Panc1 (cell line): ENCODE data around the gene MRGPRF. TPM values are rescaled to one million over a fixed set of nuclear protein-coding genes. Genes with fewer than 3 reads are reported as not detected.

Experiments
- ATAC-seq: fragments of 200-7000 bp; cut with Tn5 transposase; 2 replicates; pipeline ENCODE4 v1.9.1; 2020; ENCODE audit warnings: mild to moderate bottlenecking, moderate library complexity
- BruUV-seq: library from RNA; stranded (reverse); fragments of 400-500 nt; replicated peaks from 2 replicates; lab custom pipeline; 2021; lab: Mats Ljungman, UMichigan
- CTCF ChIA-PET: fragments of 300-600 bp; sonication (Branson Sonifier 250); formaldehyde crosslinking; loops from one replicate; lab custom pipeline; 2022; ENCODE audit warnings: antibody characterized with exemption; lab: Charles Lee
- POLR2A ChIA-PET: fragments of 300-600 bp; sonication (Branson Sonifier 250); formaldehyde crosslinking; loops from one replicate; lab custom pipeline; 2022; ENCODE audit warnings: antibody characterized with exemption; lab: Charles Lee
- DNase-seq: peaks from one replicate; pipeline ENCODE4 v3.0.0-alpha.2; 2010; ENCODE audit warnings: low read depth, low spot score
- H3K27ac ChIP-seq: 2 replicates; pipeline ENCODE4 v1.5.1; 2011; ENCODE audit warnings: mild to moderate bottlenecking, low read length, inconsistent platforms
- H3K27me3 ChIP-seq: fragments of 200-500 bp; sonication (Bioruptor generic); 2 replicates; pipeline ENCODE4 v1.6.0; 2014; ENCODE audit warnings: low read length, inconsistent platforms; ENCODE audit not compliant: control insufficient read depth, insufficient read depth
- H3K36me3 ChIP-seq: fragments of 200-500 bp; sonication (Bioruptor generic); 2 replicates; pipeline ENCODE4 v1.5.1; 2014; ENCODE audit warnings: inconsistent platforms, mild to moderate bottlenecking, low read length, moderate library complexity; ENCODE audit not compliant: control insufficient read depth, insufficient read depth
- H3K4me1 ChIP-seq: 2 replicates; pipeline ENCODE4 v1.5.1; 2011; ENCODE audit warnings: inconsistent platforms, mild to moderate bottlenecking, low read length, moderate library complexity; ENCODE audit not compliant: control insufficient read depth, insufficient read depth
- H3K4me3 ChIP-seq, 2 experiments: 2 replicates each; pipeline ENCODE4 v1.5.1; 2011 to 2012; ENCODE audit warnings: low read depth in 2 of 2, low read length in 2 of 2, mild to moderate bottlenecking in 2 of 2, inconsistent platforms in 1 of 2, moderate library complexity in 1 of 2
- H3K9me3 ChIP-seq: fragments of 200-500 bp; sonication (Bioruptor generic); 2 replicates; pipeline ENCODE4 v1.5.1; 2014; ENCODE audit warnings: low read depth, mild to moderate bottlenecking, inconsistent platforms, low read length, moderate library complexity; ENCODE audit not compliant: control insufficient read depth, insufficient read depth
- POLR2AphosphoS5 ChIP-seq: IDR thresholded peaks from 2 replicates; pipeline ENCODE4 v1.6.1; 2012; ENCODE audit warnings: mild to moderate bottlenecking, low read depth, low read length, moderate library complexity
- SIN3A ChIP-seq: IDR thresholded peaks from 2 replicates; pipeline ENCODE4 v1.6.1; 2012; ENCODE audit warnings: low read depth, mild to moderate bottlenecking, low read length, moderate library complexity, borderline replicate concordance; ENCODE audit not compliant: insufficient read depth
- TCF7L2 ChIP-seq: IDR thresholded peaks from 2 replicates; pipeline ENCODE4 v1.6.1; 2011; ENCODE audit warnings: mild to moderate bottlenecking, low read depth, low read length, inconsistent platforms
- in situ Hi-C: cut with HindIII; loops from 2 replicates; pipeline ENCODE4 v1.10.0; 2016; ENCODE audit warnings: low sequenced_read_pairs, low pct_unique_long_range_greater_than_20kb
- intact Hi-C: fragments of 100-400 bp; cut with micrococcal nuclease; formaldehyde crosslinking; loops from one replicate; pipeline ENCODE4 v1.10.0; 2022; ENCODE audit not compliant: unreplicated experiment
- total RNA-seq: library from RNA; stranded (reverse); gene quantifications from one replicate; pipeline ENCODE4 v1.2.1, GENCODE V29; 2021; ENCODE audit not compliant: unreplicated experiment
- TF ChIP-seq, protein P1 (sequence below), 2 experiments: IDR thresholded peaks; 2 replicates each; pipeline ENCODE4 v1.6.1; 2011 to 2012; ENCODE audit warnings: low read depth in 2 of 2, control low read depth in 1 of 2, low read length in 1 of 2, mild to moderate bottlenecking in 1 of 2, moderate library complexity in 1 of 2; ENCODE audit not compliant: insufficient read depth in 1 of 2

The MRGPRF gene
- total RNA-seq, 1 experiment from 2014 or later = 0.36 TPM

DNA sequence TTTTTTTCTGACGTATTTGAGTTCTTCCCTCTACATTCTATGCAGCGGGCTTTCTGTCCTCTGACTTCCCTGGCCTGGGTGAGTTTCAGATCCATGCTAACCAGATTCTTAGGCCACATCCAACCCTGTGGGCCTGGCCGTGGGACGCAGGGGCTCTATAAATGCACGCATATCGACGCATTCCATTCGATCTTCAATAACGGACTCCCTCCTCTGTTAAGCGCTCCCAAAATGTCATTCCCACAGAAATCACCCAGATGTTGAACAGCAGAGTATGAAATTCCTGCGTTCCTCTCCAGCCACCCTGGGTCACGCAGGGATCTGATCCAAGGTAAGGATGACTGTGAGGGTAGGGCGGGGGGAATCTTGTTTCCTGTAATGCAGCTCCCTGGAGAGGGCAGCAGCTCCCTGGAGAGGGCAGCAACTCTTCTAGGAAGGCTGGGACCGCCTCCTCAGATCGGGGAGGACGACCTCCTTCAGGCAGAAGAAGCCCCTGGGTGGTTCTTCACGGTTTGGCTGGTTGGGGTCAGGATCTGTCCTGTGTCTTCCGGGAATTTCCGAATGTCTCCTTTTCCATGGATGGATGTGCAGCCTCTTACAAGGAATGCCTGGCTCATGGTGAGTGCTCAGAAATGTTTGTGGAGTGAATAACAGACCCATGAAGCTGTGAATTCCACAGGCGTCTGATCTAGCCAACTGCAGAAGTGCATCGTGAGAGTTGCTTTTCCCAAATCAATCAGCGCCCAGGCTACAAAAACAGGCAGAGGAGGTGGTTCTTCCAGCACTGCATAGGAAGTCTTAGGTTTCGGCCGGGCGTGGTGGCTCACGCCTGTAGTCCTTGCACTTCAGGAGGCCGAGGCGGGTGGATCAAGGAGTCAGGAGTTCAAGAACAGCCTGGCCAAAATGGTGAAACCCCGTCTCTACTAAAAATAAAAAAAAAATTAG lies 44.5 kb downstream of the MRGPRF start:
- ATAC-seq = peak; percentile 54
- intact Hi-C loops = no loop called here
- peaks cover 6% of the 10 kb centered on the region; the same call in 1 of the 2 replicates for H3K27me3 ChIP-seq
- no peaks in the 10 kb centered on the region for H3K4me1 ChIP-seq
- BruUV-seq = no TSS peak
- ChIA-PET CTCF (interaction anchor here (0.6 kb wide), 1 partner anchor 25 kb away, joined by 3 read pairs; no protein-coding TSS in a partner anchor), POLR2A (interaction anchor here (0.5 to 0.8 kb wide), 2 partner anchors 415 to 888 kb away, joined by 3 read pairs; no protein-coding TSS in a partner anchor)
- 0 out of 2 replicates have a peak, but pooled peaks cover 4% of the 10 kb centered on the region for H3K9me3 ChIP-seq
- in situ Hi-C loops = no loop called here
- TF ChIP-seq SIN3A = no peak
- no peak for TF ChIP-seq TCF7L2
- TF ChIP-seq, protein P1, sequence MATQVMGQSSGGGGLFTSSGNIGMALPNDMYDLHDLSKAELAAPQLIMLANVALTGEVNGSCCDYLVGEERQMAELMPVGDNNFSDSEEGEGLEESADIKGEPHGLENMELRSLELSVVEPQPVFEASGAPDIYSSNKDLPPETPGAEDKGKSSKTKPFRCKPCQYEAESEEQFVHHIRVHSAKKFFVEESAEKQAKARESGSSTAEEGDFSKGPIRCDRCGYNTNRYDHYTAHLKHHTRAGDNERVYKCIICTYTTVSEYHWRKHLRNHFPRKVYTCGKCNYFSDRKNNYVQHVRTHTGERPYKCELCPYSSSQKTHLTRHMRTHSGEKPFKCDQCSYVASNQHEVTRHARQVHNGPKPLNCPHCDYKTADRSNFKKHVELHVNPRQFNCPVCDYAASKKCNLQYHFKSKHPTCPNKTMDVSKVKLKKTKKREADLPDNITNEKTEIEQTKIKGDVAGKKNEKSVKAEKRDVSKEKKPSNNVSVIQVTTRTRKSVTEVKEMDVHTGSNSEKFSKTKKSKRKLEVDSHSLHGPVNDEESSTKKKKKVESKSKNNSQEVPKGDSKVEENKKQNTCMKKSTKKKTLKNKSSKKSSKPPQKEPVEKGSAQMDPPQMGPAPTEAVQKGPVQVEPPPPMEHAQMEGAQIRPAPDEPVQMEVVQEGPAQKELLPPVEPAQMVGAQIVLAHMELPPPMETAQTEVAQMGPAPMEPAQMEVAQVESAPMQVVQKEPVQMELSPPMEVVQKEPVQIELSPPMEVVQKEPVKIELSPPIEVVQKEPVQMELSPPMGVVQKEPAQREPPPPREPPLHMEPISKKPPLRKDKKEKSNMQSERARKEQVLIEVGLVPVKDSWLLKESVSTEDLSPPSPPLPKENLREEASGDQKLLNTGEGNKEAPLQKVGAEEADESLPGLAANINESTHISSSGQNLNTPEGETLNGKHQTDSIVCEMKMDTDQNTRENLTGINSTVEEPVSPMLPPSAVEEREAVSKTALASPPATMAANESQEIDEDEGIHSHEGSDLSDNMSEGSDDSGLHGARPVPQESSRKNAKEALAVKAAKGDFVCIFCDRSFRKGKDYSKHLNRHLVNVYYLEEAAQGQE (IDR thresholded peaks at IDR 0.05; ENCODE audit: insufficient read depth in 1 of 2, low read depth in 2 of 2, low read length in 1 of 2) = no peak
- no peak for TF ChIP-seq POLR2AphosphoS5
- no peak overlapping the region for H3K4me3 ChIP-seq
- DNase-seq = no peak
- no peaks in the 10 kb centered on the region for H3K36me3 ChIP-seq
- no peak overlapping the region for H3K27ac ChIP-seq

GRCh38 chr11:68966894-68967780 lies 45.9 kb downstream of the MRGPRF start:
- BruUV-seq = no TSS peak
- no peak for TF ChIP-seq TCF7L2
- TF ChIP-seq, protein P1 (IDR thresholded peaks at IDR 0.05; ENCODE audit: insufficient read depth in 1 of 2, low read depth in 2 of 2, low read length in 1 of 2) = no peak
- Histone ChIP-seq H3K9me3 (0 out of 2 replicates have a peak, but pooled peaks cover 4% of the 10 kb centered on the region), H3K27ac (no peak overlapping the region), H3K27me3 (peaks cover 6% of the 10 kb centered on the region; the same call in 1 of the 2 replicates), H3K36me3 (no peaks in the 10 kb centered on the region), H3K4me3 (no peak overlapping the region), H3K4me1 (no peaks in the 10 kb centered on the region)
- in situ Hi-C loops (no loop called here), intact Hi-C loops (no loop called here)
- no peak for DNase-seq
- CTCF ChIA-PET = no interaction called here
- ATAC-seq = no peak
- POLR2A ChIA-PET = interaction anchor here (0.5 kb wide), 1 partner anchor 124 kb away, joined by 11 read pairs; no protein-coding TSS in a partner anchor
